CD4-positive, alpha-beta T cell treated with Interleukin-15 for 4 hours (primary cell): ENCODE data around the gene ROPN1.
"Not testable (repeated sequence)": the region's sequence is repeated elsewhere in the genome, so short reads cannot be mapped to it uniquely, and the experiment has no call there.

Experiments
- DNase-seq: peaks from one replicate; pipeline ENCODE4 v3.0.0-alpha.2; 2020; ENCODE audit warnings: low spot score

ROPN1 gene

DNA sequence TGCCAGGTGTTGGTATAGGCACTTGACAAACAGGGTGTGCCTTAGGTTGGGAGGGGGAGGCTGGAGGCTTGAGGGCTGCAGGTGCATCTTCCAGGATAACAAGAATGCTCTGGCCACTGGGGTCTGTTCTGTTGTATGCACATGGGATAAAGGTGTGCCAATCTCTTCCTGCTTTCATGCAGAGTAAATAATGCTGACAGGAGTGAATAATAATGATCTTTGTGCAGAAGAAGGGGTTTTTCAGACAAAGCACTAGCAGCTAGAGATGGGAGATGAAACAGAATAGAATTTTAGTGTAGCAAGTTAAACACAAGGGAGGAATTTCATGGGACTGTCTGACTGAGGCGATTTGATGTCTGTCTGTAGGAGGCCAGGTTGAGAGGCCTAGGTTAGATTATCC, 1.9 kb upstream of the ROPN1 start:
- DNase-seq, result no peak

DNA sequence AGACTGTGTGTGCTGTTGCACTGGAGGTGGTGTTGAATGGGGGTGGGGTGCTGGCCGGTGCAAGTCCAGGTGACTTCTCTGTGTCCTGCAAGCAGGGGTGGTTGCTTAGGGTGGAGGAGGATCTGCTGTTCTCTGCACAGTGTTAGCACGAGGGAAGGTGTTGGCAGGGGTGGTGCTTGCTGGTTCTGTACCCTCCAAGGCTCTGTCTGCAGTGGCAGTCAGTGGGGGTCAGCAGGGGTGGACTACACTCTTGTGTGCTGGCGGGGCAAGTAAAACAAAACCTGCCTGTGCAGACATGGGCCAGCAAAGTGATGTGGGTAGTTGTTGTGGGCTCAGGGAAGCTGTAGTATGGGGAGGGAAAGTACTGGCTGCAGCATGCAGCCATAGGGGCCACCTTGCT, 5.5 kb downstream of the ROPN1 start:
- no peak for DNase-seq

DNA sequence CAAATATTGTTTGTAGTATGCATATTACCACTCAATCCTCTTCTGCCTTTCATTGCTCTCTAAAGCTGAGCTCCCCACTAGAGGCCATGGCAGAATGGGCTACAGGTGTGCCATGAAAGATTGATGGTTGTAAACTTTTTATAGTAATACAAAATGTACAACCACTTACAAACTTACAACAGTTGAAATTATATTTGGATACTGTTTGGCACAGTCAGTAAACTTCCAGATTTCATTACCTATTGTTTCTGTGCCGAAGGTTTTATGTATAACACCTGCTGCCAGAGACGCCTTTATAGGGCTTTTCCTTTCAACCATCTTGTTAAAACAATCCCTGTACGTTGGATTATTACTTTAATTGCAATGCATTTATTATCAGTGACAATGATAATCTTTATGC, 7.0 kb downstream of the ROPN1 start:
- no peak for DNase-seq

DNA sequence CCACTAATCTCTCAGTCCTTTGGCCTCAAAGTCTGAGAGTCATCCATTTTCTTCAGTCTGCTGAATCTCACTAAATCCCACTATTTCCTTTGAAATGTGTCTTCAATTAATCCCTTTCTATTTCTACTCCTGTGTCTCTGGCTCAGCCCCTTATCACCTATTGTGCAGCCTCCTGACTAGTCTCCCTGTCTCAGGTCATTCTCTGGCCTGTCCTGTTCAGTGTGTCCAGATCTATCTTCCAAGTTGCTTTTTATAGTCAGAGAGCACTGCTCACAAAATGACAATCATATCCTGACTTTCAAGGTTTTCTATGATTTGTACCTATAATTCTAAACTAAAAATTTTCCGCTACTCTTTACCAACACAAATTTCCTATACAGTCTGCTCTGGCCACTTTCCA, 7.6 kb downstream of the ROPN1 start:
- DNase-seq, result no peak

DNA sequence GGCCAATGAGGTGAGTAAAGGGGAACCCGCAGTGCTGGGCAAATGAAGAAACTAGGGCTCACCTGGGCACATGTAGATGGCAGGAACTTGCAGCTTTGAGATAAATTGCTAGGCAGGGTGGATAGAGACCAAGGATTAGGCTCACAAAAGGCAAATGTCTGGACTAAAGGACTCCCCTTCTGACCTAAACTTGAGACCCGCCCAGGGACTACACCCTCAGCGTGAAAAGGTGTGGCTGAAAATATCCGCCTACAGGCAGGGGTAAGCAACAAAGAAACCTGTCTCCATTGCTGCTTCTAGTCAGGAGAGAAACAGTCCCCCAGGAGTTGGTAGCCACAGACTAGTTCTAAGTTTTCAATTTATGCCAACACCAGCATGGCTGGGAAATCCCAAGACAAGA, 10.6 kb downstream of the ROPN1 start:
- DNase-seq, result not testable (repeated sequence)

DNA sequence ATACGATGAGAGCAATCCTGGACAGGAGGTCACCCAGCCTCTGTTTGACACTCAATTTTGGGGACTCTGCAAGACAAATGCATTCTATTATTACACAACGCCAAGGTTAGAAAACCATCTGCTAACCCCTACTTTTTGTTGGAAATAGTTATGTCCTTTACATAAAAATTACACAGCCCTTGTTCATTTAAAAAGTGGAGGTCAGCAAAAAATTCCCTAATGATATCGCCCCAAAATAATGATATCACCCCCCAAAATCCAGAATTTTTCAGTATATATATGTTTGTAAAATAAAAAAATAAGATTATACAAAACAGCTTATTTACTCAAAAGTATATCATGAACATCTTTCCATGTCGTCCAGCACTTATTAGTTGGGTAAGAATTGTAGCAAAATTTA, 11.4 kb downstream of the ROPN1 start:
- DNase-seq, result no peak

DNA sequence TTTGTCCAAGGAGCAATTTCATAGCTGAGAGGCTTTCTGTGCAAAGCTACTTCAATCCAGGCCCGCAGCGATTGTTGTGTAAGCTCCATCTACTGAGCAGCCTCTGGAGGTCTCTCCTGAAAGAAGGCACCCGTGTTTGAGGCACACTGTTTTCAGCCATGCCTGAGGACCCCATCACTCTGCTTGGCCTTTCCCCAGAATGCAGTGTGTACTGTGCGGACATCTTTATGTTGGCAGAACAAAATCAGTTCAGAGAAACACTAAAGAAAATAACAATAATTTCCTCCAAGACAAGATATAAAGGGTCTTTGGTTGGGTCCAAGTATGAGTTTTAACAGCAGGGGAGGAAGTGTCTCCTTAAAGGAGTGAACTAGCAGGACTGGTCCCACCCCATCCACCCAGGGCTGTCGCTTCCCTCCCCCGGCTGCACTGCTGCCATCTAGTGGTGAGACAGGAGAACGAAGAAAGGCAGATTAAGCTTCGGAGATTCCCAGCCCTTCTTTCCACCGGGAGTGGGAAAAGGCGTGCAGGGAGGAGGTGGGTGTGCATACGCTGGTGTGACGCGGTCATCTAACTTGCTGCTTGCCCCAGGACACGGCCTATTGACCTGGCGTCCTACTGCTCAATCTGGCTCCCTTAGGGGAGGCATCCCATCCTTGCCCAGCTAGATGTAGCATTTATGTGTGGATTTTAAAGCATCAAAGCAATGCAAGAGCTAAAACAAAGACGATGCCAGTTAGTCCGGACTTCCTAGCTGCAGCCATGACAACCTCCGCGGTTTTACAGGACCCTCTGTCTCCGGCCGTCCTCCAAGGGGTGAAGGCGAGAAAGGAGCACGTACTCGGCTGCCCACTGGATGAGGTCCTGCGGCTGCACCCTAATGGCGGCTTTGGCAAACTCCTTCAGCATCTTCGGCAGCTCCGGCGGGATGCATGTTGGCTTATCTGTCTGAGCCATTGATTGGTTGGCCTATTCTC, 12.1 kb downstream of the ROPN1 start:
- peak; percentile 50 for DNase-seq

DNA sequence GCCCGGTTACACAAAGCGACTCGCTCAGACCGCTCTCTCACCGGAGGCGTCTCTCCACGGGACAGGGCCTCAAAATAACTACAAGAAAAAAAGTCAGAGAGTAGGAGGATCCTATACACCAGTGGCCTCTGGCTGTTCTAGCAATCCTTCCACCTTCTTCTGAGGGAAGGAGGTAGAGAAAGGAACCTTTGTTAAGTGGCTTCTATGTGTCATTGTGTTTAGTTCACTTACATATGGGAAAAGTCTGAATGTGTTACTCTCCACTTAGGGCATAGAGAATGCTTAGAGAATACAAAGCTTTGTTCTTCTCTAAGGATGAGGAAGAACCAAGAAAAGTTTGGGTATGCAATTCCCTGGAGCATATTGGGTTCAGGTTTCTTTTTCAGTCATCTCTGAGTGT, 15.0 kb downstream of the ROPN1 start:
- DNase-seq, result not testable (repeated sequence)

DNA sequence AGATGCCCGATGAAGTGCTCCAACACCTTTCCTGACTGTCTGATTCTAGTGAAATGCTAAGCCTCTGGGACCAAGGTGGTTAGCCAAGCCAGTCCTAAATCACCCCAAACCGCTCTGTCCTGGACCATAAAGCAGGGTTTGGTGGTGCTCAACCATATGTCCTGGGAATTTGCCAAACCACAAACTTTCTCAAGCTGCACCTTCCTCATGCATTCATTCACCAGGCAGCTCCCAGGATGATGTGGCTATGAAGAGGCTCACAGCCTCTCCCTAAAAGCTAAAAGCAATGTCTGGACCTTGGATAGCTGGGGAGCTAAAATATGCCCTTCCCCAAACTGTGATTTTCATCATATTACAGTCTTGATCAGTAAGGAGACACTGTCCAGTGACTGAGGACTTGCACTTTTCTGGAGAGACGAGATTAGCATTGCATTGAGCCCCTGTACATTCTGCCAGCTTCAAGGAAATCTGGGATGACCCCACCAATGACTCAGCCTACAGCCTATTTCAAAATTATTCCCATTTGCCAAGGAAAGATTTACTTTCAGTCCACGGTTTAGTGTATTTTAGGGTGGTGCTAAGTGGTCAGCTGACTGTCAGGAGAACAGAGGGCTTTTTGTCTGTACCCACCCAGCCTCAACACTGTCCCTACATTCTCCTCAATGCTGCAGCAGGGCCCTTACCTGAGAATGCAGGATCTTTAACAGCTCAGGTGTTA, 15.6 kb downstream of the ROPN1 start:
- not testable (repeated sequence) for DNase-seq

DNA sequence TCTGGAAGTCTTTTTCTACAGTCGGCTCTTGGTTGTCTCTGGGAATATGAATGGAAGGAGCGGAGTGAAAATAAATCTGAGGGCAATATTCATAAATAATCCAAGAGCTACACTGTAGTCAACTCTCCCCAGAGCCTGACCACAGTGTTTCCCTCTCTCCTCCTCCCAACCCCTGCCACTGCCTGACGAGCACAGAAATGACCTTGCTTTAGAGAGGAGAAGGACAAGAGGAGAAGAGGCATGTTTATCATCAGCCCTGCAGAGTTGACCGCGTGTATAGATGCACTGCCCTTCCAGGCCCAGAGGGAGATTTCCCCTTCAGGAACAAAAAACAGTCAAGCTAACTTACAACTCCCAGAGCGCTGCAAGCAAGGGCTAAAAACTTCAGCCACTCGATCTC, 16.9 kb downstream of the ROPN1 start:
- DNase-seq, result not testable (repeated sequence)

DNA sequence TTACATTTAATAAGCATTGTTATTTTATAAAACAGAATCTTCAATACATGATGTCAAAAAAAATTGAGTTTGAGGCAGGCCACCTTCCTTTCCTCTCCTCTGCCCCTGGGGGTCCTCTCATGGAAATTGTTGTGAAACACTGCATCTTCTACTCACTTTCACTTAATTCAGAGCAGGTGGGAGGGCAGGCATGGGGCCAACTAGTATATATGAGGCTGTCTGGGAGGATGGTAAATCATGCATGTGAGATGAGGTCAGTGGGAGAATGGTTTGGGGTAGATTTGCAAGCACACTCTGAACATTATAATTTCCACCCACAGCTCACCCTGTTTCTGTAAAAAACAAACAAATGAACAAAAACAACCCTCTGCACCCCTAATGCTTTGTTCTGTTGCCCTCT, 20.5 kb downstream of the ROPN1 start:
- DNase-seq, result no peak

DNA sequence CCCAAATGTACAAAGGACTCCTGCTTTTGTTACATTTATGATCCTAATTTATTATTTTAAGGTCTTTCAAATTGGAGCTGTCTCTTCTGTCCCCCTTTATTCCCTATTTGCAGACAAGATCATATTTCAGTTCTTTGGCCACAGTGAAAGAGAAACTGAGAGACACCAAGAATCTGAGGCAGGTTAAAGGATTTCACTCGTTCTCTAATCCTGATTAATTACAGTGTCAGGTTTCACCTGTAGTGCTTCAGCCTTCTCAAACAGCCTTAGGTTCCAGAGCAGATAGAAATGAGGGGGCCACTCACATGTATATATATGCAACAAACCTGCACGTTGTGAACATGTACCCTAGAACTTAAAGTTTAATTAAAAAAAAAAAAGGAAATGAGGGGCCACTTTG, 24.7 kb downstream of the ROPN1 start:
- DNase-seq, result not testable (repeated sequence)

DNA sequence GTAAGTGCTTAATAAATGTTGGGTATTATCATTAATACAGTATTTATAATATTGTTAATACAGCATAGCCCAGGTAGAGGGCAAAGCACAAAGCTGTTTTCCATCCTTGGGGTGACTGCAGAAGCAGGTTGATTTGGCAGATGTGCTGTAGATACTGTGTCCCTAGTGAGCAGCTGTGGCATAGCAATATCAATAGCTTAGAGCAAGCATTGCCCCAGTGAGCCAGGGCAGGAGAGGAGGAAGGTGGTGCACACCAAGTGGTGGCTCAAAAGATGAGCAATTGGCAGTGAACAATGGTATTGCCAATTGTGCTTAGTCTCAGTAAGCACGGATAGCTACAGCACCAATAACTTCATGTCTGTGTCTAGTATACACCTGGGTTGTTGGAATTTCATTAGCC, 25.1 kb downstream of the ROPN1 start:
- DNase-seq, result not testable (repeated sequence)

DNA sequence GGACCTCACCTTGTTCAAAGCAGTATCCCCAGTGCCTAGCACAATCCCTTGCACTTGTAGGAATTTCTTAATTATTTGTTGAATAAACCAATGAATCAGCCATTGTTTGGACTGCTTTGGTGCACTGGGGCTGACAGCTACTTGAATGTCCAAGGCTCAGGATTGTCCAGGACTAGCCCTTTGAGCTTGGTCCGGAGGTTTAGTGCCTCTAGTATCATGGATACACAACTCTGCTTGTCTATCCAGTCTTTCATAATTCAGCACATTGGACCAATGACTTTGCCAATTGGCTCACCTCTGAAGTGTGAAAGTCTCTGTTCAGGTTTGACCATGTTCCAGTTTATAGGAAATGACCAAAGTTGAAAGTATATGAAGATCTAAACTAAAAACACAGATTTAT, 27.1 kb downstream of the ROPN1 start:
- not testable (repeated sequence) for DNase-seq

DNA sequence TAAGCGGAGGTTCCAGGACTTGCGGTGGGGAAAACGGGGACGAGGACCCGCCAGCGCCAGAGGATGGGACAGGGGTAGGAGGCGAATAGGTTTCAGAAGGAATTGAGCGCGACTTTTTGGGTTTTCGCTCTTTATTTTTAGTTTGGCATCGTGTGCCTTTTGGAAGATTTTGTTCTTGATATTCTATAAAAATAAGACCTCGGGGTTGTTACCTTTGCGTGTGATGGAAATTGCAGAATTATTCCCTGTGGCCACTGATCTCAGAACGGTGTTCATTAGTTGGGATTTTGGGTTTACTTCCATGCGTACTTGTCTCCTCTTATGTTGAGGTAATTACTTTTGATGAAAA, 30.4 kb downstream of the ROPN1 start:
- no peak for DNase-seq

DNA sequence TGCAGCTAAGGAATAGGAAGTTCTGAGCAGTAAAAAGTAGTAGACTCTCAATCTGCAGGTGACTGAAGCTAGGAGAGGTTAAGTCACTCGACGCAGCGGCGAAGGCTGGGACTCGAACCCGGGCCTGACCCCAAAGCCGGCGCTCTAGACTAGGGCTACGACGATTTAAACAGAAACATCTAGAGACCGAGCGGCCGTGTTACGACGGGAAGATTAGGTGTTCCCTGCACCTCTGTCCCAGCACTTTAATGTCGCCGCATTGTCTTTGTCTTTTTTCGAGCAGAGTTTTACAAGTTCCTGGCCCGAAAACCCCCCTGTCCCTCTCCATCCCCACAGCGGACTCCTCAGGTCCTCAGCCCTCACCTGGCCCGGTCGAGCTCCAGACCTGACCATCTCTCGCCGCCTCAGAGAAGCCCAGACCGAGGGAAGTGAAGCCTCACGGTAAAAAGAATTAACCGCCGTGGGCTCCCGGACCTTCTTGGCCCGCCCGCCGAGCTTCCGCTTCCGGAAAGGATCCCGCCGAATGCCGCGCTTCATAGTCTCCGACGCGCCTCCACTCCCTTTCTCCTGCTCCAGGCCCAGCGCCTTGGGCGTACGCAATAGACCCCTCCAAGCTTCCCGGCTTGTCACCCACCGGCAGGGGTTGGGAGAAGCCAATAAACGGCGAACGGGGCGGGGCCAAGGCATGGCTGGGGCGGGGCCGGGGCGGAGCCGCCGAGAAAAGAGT, 31.0 kb downstream of the ROPN1 start, which contains the start of gene CCDC14:
Gene CCDC14 (minus strand): TSS at position 449 of the 727 bp plus-strand sequence. CDS start 56 bp downstream, at position 393.
- peak; percentile 73 for DNase-seq

DNA sequence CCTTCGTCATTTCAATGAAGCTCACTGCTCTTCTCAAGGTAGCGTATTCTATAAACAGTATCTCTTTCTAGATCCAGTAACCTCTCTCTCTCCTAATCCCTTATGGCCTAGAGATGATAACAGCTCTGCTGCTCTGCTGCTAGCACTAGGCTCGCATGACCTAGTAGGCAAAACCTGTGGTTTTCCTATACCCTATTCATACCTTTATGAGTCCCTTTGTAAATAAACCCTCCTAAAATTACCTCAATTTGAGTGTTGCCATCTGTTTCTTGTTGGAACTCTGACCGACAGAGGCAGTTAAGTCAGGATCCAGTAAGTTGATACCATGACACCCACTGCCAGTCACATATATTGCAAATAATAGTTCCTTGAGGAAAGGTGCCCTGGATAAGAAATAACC, 38.2 kb downstream of the ROPN1 start:
- DNase-seq, result no peak

DNA sequence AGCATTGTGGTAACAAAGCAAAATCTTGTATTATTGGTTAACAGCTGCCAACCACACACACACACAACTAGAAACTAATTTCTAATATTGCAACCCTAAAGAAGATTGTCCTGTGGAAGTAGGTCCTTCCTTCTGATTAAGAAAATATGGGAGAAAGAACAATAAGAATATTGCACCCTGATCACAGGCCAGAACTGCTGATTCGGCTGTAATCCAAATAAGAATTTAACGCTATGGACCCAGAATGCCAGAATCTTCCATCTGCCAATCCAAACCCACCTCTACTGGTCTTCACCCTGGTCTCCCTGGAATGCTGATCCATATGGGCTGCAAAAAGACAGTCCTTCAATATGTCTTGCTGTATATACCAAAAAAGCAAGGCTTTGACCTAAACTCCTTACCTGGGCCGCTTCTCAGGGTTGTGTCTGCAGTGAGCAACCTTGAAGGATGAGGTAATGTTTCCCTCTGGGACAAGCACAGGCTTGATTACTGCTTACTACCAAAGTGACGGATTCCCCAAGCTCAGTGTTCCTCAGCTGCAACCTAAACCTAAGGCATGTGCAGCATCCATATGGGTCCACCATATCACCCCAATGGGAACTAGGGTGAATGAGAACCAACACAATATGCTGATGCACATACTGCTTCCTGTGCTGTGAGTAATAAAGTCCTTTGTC, 38.9 kb downstream of the ROPN1 start:
- no peak for DNase-seq

DNA sequence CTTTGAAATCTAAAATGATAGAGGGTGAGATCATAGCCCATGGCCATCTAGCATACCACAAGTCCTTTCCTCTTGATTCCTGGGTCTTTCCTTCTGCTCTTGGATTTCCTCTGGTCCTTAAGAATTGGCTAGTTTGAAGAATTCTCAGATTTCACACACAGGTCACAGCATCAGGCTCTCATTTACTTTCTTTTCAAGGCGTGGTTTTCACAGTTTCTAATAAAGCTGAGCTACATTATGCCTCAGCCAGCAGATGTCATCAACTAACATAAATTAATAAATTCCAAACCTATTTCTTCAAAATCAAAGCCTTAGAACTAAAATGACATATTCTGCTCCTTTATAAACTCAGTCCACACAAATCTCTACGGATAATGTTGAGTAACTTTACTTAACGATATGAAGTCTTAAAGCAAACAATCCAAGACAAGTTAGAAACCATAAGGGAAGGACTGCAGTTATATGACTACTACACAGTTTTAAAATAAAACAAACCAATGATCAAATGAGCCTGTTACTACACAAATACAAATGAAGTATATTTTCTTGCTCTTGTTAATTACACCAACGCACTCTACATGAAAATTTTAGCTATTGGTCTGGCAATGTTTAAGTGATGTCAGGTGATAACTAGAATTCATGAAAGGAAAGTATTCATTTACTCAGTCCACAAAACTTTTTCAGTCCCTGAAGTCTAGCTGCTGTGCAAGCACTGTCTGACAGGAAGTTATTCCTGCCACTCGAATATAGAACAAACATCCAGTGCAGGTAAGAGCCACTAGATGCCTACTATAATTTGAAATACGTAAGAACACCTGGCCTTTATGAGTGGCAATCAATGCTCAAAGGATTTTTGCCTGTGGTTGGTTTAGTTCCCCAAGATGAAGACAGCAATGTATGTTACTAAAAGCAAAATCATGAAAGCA, 40.1 kb downstream of the ROPN1 start:
- DNase-seq, result no peak

DNA sequence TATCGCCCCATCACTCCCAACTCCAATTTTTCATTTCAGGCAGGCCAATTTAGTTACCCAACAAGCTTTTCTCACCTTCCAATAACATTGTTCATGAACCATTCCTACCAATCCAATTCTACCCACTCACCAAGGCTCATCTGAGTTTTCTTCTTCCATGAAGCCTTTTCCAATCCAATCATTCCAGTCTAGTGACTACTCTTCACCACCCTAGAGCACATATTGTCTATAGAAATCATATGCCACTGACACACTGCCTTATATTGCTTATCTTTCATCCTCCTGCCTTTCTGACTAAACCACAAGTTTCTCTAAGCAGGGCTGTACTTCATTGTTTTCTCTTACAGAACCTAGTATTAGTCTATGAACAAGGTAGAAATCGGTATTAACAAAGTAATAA, 42.3 kb downstream of the ROPN1 start:
- no peak for DNase-seq

DNA sequence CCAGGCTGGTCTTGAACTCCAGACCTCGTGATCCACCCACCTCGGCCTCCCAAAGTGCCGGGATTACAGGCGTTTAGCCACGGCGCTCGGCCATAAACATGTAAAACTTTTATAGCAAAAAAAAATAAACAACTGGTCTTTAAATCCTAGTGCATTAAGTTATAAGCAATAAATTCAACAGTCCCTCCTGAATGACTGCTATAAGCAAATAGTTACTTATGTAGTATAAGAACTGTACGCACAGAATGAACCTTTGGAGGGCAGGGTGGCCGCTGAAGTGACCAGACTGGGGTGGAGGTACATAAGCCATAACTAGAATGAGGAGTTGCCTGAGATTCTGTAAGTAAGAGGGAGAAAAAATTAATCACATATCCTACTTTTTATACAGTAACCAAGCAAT, 43.5 kb downstream of the ROPN1 start:
- DNase-seq, result no peak
